ENCODE results near the gene CEP43.
"Not testable (repeated sequence)": the region's sequence is repeated elsewhere in the genome, so short reads cannot be mapped to it uniquely, and the experiment has no call there.

CEP43 gene

GRCh38 chr6:166999145-166999883 is at the start of gene CEP43:
Gene CEP43, plus strand, starts transcription at chr6:166999397. Its CDS starts 16 bp downstream, at chr6:166999413.
- H3K27me3 ChIP-seq (ENCODE audit: control insufficient read depth, insufficient read depth, low read length) = no peaks in the 10 kb centered on the region
- H3K36me3 ChIP-seq (ENCODE audit: control insufficient read depth, low read depth, low read length) = peaks cover 38% of the 10 kb centered on the region
- H3K9ac ChIP-seq (ENCODE audit: low read length) = peak within 1 kb of the TSS; percentile 87
- H3K4me3 ChIP-seq (ENCODE audit: low read length) = peak within 1 kb of the TSS; percentile 81
- H3K4me1 ChIP-seq (ENCODE audit: control insufficient read depth, low read depth, low read length) = peaks cover 8% of the 10 kb centered on the region
- no peaks in the 10 kb centered on the region for H3K9me3 ChIP-seq (ENCODE audit: control insufficient read depth, low read depth, low read length)
- no peak within 1 kb of the TSS for H3K27ac ChIP-seq (ENCODE audit: low read length)

- H3K36me3 ChIP-seq (ENCODE audit: control insufficient read depth, low read depth, low read length) = no peaks in the 10 kb centered on the region
- peaks cover under 1% of the 10 kb centered on the region for H3K27me3 ChIP-seq (ENCODE audit: control insufficient read depth, insufficient read depth, low read length)
- peaks cover 6% of the 10 kb centered on the region for H3K4me1 ChIP-seq (ENCODE audit: control insufficient read depth, low read depth, low read length)
- no peak overlapping the region for H3K9ac ChIP-seq (ENCODE audit: low read length)
- no peaks in the 10 kb centered on the region for H3K9me3 ChIP-seq (ENCODE audit: control insufficient read depth, low read depth, low read length)
- H3K27ac ChIP-seq (ENCODE audit: low read length) = no peak overlapping the region
- H3K4me3 ChIP-seq (ENCODE audit: low read length) = no peak overlapping the region
Observed at GRCh38 chr6:166949528-166950442, 49.4 kb upstream of the CEP43 start.

- H3K4me3 ChIP-seq (ENCODE audit: low read length) = no peak overlapping the region
- H3K36me3 ChIP-seq (ENCODE audit: control insufficient read depth, low read depth, low read length) = no peaks in the 10 kb centered on the region
- no peak overlapping the region for H3K9ac ChIP-seq (ENCODE audit: low read length)
- H3K27ac ChIP-seq (ENCODE audit: low read length) = no peak overlapping the region
- H3K27me3 ChIP-seq (ENCODE audit: control insufficient read depth, insufficient read depth, low read length) = peaks cover 7% of the 10 kb centered on the region
- peaks cover 6% of the 10 kb centered on the region for H3K4me1 ChIP-seq (ENCODE audit: control insufficient read depth, low read depth, low read length)
- H3K9me3 ChIP-seq (ENCODE audit: control insufficient read depth, low read depth, low read length) = no peaks in the 10 kb centered on the region
Observed at GRCh38 chr6:166950443-166950821, 48.8 kb upstream of the CEP43 start.

- H3K9ac ChIP-seq (ENCODE audit: low read length); H3K27ac ChIP-seq (ENCODE audit: low read length); H3K36me3 ChIP-seq (ENCODE audit: control insufficient read depth, low read depth, low read length); H3K9me3 ChIP-seq (ENCODE audit: control insufficient read depth, low read depth, low read length); H3K4me3 ChIP-seq (ENCODE audit: low read length); H3K4me1 ChIP-seq (ENCODE audit: control insufficient read depth, low read depth, low read length): not testable (repeated sequence)
- H3K27me3 ChIP-seq (ENCODE audit: control insufficient read depth, insufficient read depth, low read length) = peaks cover 12% of the 10 kb centered on the region
Observed at GRCh38 chr6:166950892-166951669, 48.1 kb upstream of the CEP43 start.

- Histone ChIP-seq H3K4me1 (ENCODE audit: control insufficient read depth, low read depth, low read length) (peaks cover 6% of the 10 kb centered on the region), H3K27ac (ENCODE audit: low read length) (no peak overlapping the region), H3K4me3 (ENCODE audit: low read length) (no peak overlapping the region), H3K9me3 (ENCODE audit: control insufficient read depth, low read depth, low read length) (no peaks in the 10 kb centered on the region), H3K36me3 (ENCODE audit: control insufficient read depth, low read depth, low read length) (no peaks in the 10 kb centered on the region), H3K9ac (ENCODE audit: low read length) (no peak overlapping the region), H3K27me3 (ENCODE audit: control insufficient read depth, insufficient read depth, low read length) (peaks cover 12% of the 10 kb centered on the region)
Observed at GRCh38 chr6:166951670-166952060, 47.5 kb upstream of the CEP43 start.

GRCh38 chr6:166952121-166952520 is 47.1 kb upstream of the CEP43 start:
- H3K36me3 ChIP-seq (ENCODE audit: control insufficient read depth, low read depth, low read length) = no peaks in the 10 kb centered on the region
- H3K27me3 ChIP-seq (ENCODE audit: control insufficient read depth, insufficient read depth, low read length) = peaks cover 13% of the 10 kb centered on the region
- no peak overlapping the region for H3K9ac ChIP-seq (ENCODE audit: low read length)
- no peak overlapping the region for H3K4me3 ChIP-seq (ENCODE audit: low read length)
- peaks cover 8% of the 10 kb centered on the region for H3K4me1 ChIP-seq (ENCODE audit: control insufficient read depth, low read depth, low read length)
- H3K27ac ChIP-seq (ENCODE audit: low read length) = no peak overlapping the region
- no peaks in the 10 kb centered on the region for H3K9me3 ChIP-seq (ENCODE audit: control insufficient read depth, low read depth, low read length)

- H3K4me3 ChIP-seq (ENCODE audit: low read length) = no peak overlapping the region
- H3K9ac ChIP-seq (ENCODE audit: low read length) = no peak overlapping the region
- peaks cover 20% of the 10 kb centered on the region for H3K27me3 ChIP-seq (ENCODE audit: control insufficient read depth, insufficient read depth, low read length)
- H3K4me1 ChIP-seq (ENCODE audit: control insufficient read depth, low read depth, low read length) = peaks cover 13% of the 10 kb centered on the region
- H3K9me3 ChIP-seq (ENCODE audit: control insufficient read depth, low read depth, low read length) = no peaks in the 10 kb centered on the region
- H3K36me3 ChIP-seq (ENCODE audit: control insufficient read depth, low read depth, low read length) = no peaks in the 10 kb centered on the region
- H3K27ac ChIP-seq (ENCODE audit: low read length) = no peak overlapping the region
Observed at GRCh38 chr6:166952567-166953486, 46.4 kb upstream of the CEP43 start.

- H3K27ac ChIP-seq (ENCODE audit: low read length) = no peak overlapping the region
- no peak overlapping the region for H3K4me3 ChIP-seq (ENCODE audit: low read length)
- no peaks in the 10 kb centered on the region for H3K9me3 ChIP-seq (ENCODE audit: control insufficient read depth, low read depth, low read length)
- H3K36me3 ChIP-seq (ENCODE audit: control insufficient read depth, low read depth, low read length) = no peaks in the 10 kb centered on the region
- H3K27me3 ChIP-seq (ENCODE audit: control insufficient read depth, insufficient read depth, low read length) = peaks cover 20% of the 10 kb centered on the region
- H3K4me1 ChIP-seq (ENCODE audit: control insufficient read depth, low read depth, low read length) = peaks cover 13% of the 10 kb centered on the region
- no peak overlapping the region for H3K9ac ChIP-seq (ENCODE audit: low read length)
Observed at GRCh38 chr6:166954118-166954713, 45.0 kb upstream of the CEP43 start.

GRCh38 chr6:166955121-166955864 is 43.9 kb upstream of the CEP43 start:
- Histone ChIP-seq H3K4me1 (ENCODE audit: control insufficient read depth, low read depth, low read length) (peaks cover 8% of the 10 kb centered on the region), H3K9me3 (ENCODE audit: control insufficient read depth, low read depth, low read length) (no peaks in the 10 kb centered on the region), H3K36me3 (ENCODE audit: control insufficient read depth, low read depth, low read length) (no peaks in the 10 kb centered on the region), H3K27ac (ENCODE audit: low read length) (no peak overlapping the region), H3K27me3 (ENCODE audit: control insufficient read depth, insufficient read depth, low read length) (peaks cover 20% of the 10 kb centered on the region), H3K9ac (ENCODE audit: low read length) (peak overlapping the region; percentile 42), H3K4me3 (ENCODE audit: low read length) (peak overlapping the region; percentile 73)

- Histone ChIP-seq H3K36me3 (ENCODE audit: control insufficient read depth, low read depth, low read length) (no peaks in the 10 kb centered on the region), H3K27me3 (ENCODE audit: control insufficient read depth, insufficient read depth, low read length) (peaks cover 20% of the 10 kb centered on the region), H3K4me3 (ENCODE audit: low read length) (peak overlapping the region; percentile 73), H3K27ac (ENCODE audit: low read length) (no peak overlapping the region), H3K4me1 (ENCODE audit: control insufficient read depth, low read depth, low read length) (peaks cover 7% of the 10 kb centered on the region), H3K9me3 (ENCODE audit: control insufficient read depth, low read depth, low read length) (no peaks in the 10 kb centered on the region), H3K9ac (ENCODE audit: low read length) (peak overlapping the region; percentile 42)
Observed at GRCh38 chr6:166955865-166956443, 43.2 kb upstream of the CEP43 start.
